ENCODE data around the gene B4GALNT3.
"Not testable (repeated sequence)": the region's sequence is repeated elsewhere in the genome, so short reads cannot be mapped to it uniquely, and the experiment has no call there.

Gene B4GALNT3

DNA sequence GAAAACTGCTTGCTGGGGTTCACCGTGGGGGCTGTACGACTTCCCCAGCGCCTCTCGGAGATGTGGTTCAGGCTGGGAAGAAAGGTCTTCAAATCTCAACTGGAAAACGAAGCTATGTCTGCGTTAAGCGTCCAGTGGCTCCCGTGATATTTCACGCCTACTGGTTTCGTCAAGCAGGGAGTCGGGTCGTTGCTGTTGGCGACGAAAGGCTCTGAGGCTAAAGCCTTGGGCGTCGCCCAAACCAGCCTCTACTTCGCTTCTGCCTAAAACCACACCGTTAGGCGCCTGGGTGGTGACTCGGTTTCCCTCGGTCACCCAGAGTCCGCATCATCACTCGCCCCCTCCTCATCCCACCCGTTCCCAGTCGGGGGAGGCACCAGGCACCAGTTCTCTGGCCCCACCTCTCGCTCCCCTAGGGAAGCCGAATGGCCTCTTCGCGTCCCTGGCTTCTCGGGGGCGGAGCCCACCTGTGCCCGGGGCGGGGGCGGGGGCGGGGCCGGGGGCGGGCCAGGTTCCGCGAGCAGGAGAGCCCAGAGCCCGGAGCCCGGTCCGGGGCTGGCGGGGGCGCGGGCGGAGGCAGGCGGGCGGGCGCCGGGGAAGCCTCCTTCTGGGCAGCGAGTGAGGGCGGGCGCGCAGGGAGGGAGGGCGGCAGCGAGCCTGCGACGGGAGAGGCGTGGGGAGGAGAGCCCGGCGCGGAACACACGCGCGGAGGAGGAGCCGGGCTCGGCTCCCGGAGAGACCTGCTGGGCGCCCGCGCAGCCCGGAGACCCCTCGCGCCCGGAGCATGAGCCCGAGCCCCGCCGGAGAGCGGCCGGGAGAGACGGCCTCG, at the start of gene B4GALNT3:
Gene B4GALNT3, plus strand, starts transcription at position 510 of the 829 bp plus-strand sequence. CDS start 438 bp downstream, outside the sequence.
- DNase-seq (ENCODE audit: low read depth): peak; percentile 29

GRCh38 chr12:414859-415258, 44.9 kb upstream of the B4GALNT3 start:
- no peak for DNase-seq (ENCODE audit: low read depth)

- DNase-seq (ENCODE audit: low read depth): no peak
Observed at GRCh38 chr12:418432-418831, 41.3 kb upstream of the B4GALNT3 start.

GRCh38 chr12:422526-422925, 37.2 kb upstream of the B4GALNT3 start:
- no peak for DNase-seq (ENCODE audit: low read depth)

DNA sequence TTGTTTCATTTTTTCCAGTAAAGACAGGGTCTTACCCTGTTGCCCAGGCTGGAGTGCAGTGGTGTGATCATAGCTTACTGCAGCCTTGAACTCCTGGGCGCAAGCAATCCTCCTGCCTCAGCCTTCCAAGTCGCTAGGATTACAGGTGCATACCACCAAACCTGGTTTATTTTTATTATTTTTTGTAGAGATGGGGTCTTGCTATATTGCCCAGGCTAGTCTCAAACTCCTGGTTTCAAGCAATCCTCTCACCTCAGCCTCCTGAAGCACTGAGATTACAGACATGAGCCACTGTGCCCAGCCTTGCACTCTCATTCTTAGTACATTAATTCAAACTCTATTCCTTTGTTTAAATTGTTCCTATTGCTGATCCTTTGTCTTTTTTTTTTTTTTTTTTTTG, 24.0 kb upstream of the B4GALNT3 start:
- DNase-seq (ENCODE audit: low read depth): not testable (repeated sequence)

GRCh38 chr12:442235-442884, 17.4 kb upstream of the B4GALNT3 start:
- DNase-seq (ENCODE audit: low read depth): no peak

DNA sequence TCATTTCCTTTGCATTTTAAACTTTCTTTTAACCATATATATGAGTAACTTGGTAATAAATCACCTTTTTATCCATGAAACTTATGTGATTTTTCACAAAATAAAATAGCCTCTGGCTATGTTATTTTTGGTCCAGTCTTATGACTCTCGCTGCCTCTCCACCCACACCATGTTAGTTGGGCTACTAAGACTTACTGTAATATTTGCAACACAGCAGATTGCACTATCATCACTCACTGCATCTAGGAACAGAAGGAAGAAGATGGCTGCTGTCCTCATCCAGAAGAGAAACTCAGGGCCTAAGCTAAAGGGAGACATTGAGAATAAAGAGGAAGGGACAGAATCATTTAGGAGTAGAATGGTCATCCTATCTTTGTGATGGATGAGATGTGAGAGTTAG, 12.6 kb upstream of the B4GALNT3 start:
- no peak for DNase-seq (ENCODE audit: low read depth)

- no peak for DNase-seq (ENCODE audit: low read depth)
Observed at GRCh38 chr12:449203-449602, 10.5 kb upstream of the B4GALNT3 start.

GRCh38 chr12:450438-450837, 9.3 kb upstream of the B4GALNT3 start:
- no peak for DNase-seq (ENCODE audit: low read depth)

DNA sequence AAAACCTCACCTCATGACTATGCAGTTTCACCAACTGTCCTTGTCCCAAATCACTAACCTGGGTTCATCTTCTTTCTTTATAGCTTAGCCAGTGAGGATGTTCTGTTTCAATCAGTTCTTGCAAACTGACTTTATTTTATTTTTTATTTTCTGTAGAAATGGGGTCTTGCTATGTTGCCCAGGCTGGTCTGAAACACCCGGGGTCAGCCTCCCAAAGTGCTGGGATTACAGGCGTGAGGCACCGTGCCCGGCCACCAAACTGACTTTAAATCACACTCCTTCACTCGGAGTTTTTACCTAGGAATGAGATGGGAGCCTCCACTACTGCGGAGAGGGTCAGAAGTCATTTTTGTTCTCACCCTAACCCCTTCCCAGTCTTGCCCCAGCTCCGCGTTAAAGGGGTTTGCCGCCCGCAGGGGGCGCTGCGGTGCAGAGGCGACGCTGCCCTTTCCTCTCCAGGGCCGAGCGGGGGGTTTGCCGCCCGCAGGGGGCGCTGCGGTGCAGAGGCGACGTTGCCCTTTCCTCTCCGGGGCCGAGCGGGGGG, 7.0 kb upstream of the B4GALNT3 start:
- DNase-seq (ENCODE audit: low read depth): peak; percentile 41

- DNase-seq (ENCODE audit: low read depth): no peak
Observed at GRCh38 chr12:454833-455232, 4.9 kb upstream of the B4GALNT3 start.

- no peak for DNase-seq (ENCODE audit: low read depth)
Observed at GRCh38 chr12:455821-456220, 3.9 kb upstream of the B4GALNT3 start.

GRCh38 chr12:457676-458075, 2.1 kb upstream of the B4GALNT3 start:
- no peak for DNase-seq (ENCODE audit: low read depth)

GRCh38 chr12:459050-459429, 699 bp upstream of the B4GALNT3 start:
- no peak for DNase-seq (ENCODE audit: low read depth)

GRCh38 chr12:460261-461230, 807 bp downstream of the B4GALNT3 start:
- DNase-seq (ENCODE audit: low read depth): no peak

DNA sequence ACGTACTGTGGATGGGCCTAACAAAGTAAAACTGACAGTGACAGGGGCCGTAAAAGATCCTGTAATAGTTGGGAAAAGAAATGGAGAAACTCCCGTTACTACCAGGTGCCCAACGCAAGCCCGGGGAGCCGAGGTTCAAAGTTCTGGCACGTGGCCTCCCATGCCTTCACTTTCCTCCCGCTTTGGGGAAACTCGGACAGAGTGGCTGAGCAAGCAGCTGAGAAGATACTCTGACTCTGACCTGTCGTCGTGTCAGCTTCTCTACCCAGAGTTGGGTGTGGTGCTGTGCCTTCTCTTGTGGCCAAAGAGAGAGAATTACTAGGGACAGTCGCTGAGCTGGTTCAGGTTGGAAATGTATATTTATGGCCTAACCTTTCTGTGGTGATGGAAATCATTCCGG, 1.7 kb downstream of the B4GALNT3 start:
- no peak for DNase-seq (ENCODE audit: low read depth)

DNA sequence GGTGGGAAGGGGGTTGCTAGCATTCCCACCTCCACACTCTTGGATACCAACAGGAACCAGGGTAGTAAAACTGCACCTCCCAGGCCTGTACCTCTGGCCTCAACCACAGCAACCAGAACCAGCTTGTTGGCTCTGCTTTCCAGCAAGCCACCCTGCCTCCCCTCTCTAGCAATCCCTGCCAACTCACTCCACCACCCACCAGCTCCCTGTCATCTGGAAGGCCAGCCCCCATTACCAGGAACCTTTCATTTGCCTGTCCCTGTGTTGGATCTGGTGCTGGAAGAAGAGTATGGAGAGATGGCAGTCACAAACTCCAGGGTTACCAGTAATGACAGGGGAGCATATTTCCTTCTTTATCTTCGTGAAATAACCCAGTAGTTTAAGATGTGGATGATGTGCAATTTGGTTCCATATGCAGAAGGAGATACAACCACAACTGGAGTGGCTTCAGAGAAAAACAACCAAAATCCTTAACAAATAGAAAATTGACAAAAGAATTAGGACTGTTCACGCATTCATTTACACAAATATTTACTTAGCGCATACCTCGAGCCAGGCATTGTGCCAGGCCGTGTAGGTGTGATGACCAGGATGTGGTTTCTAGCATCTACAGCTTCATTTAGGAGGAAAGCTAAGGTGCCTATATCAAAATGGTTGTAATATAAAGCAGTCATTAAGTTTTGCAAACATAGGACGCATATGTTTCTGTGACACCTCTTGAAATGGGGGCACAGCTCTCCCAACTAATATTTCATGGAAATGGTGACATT, 3.4 kb downstream of the B4GALNT3 start:
- no peak for DNase-seq (ENCODE audit: low read depth)

GRCh38 chr12:464484-465267, 4.9 kb downstream of the B4GALNT3 start:
- no peak for DNase-seq (ENCODE audit: low read depth)

GRCh38 chr12:466039-466438, 6.3 kb downstream of the B4GALNT3 start:
- no peak for DNase-seq (ENCODE audit: low read depth)

GRCh38 chr12:466762-467161, 7.0 kb downstream of the B4GALNT3 start:
- no peak for DNase-seq (ENCODE audit: low read depth)

DNA sequence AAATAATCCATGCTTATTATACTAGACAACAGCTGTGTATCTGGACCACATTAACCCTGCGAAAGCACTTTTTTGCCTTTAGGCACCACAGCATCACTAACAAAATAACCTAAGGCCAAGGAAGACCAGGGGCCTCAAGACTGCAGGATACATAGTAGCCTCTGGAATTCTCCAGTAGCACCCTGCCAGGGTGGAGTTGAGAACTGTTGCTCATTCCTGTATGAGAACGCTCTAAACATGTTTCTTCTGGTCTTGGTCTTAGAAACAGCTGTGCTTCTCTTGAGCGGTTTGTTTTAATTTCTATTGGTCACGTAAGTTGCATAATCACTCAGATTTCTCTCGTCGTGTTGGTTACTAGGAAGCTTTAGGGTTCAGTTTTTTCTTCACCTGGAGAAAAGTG, 7.9 kb downstream of the B4GALNT3 start:
- no peak for DNase-seq (ENCODE audit: low read depth)

All from activated T-helper 1 cell treated with Interleukin-2 at 50 U/mL for 16 hours (primary cell).